T-helper 17 cell (primary cell): ENCODE results near the gene APOL3. TPM values are rescaled to one million over a fixed set of nuclear protein-coding genes. Genes with fewer than 3 reads are reported as not detected.
"Not testable (repeated sequence)": the region's sequence is repeated elsewhere in the genome, so short reads cannot be mapped to it uniquely, and the experiment has no call there.

Source experiments
- ATAC-seq: fragments of 150-1000 bp; cut with Tn5 transposase; 2 replicates; pipeline ENCODE4 v1.10.0; 2021; ENCODE audit warnings: mild to moderate bottlenecking, moderate library complexity
- DNase-seq, 3 donors: peaks; one replicate each; pipeline versions ENCODE4 v3.0.0 to v3.0.0-alpha.2; 2020 to 2021
- H3K9me3 ChIP-seq: one replicate; pipeline ENCODE4 v1.7.0; 2013; ENCODE audit warnings: low read length, mild to moderate bottlenecking; ENCODE audit not compliant: control insufficient read depth, poor library complexity, severe bottlenecking
- H3K27ac Mint-ChIP-seq: one replicate; pipeline ENCODE4 v1.8.0; 2022; ENCODE audit warnings: mild to moderate bottlenecking, moderate library complexity, mixed read lengths
- H3K27me3 Mint-ChIP-seq: one replicate; pipeline ENCODE4 v1.8.0; 2022; ENCODE audit warnings: mixed read lengths
- H3K36me3 Mint-ChIP-seq: one replicate; pipeline ENCODE4 v1.8.0; 2022; ENCODE audit warnings: low read depth, mixed read lengths
- H3K4me1 Mint-ChIP-seq: one replicate; pipeline ENCODE4 v1.8.0; 2022; ENCODE audit warnings: mild to moderate bottlenecking, mixed read lengths
- H3K4me3 Mint-ChIP-seq: one replicate; pipeline ENCODE4 v1.8.0; 2022; ENCODE audit warnings: mild to moderate bottlenecking, moderate library complexity, mixed read lengths
- total RNA-seq, 4 donors: library from RNA in 2 of 4; stranded (reverse) in 2 of 4; gene quantifications; one replicate each; pipeline ENCODE4 v1.2.3 and lab custom pipeline; 2022 to 2026

Gene APOL3
- total RNA-seq, 2 donors from 2014 or later = 229 to 265 TPM

DNA sequence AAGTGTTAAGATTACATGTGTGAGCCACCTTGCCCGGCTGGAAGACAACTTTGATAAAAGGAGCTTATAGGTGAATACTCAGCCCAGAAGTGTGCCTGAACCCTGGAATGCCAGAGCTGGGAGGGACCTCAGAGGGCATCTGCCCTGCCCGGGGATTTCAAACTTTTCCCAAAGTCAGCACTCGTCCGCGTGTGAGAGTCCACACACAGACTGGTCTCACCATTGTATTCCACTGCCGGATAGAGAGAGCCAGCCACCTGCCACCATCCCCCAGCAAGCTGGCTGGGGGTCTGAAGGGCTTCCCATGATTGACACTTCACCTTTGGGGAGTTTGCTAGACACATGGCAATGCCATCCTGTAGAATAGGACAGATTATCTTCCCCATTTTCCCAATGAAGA lies 49.2 kb downstream of the APOL3 start:
- ATAC-seq = no peak
- no peak overlapping the region for H3K4me3 Mint-ChIP-seq
- DNase-seq = no peak

DNA sequence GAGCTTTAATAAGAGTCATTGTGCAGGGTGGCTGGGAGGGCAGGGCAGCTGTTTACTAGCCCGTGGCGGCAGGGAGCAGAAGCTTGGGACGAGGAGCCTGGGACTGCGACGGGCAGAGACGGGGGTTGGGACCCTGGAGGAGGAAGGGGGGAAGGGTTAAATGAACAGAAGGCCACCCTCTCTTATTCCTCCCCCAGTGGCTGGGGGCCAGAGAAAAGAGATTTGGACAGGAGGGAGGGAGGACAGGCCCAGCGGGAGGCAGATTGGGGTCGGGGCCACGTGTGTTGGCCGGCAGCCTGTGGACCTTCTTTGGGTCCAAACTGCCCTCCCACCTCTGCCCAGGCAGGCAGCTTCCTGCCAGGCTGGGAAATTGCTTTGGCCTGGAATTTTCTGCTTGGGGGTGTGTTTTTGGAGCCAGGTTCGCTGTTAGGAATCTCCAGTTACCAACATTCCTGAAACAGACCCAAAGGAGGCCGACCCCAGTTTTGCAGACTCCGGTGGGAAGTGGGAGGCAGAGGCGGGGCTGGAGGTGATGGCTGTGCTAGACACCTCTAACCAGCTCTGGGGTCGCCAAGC lies 50.2 kb downstream of the APOL3 start:
- no peaks in the 10 kb centered on the region for H3K9me3 ChIP-seq
- DNase-seq (no peak), ATAC-seq (no peak)
- Mint-ChIP-seq H3K4me3 (no peak overlapping the region), H3K36me3 (no peaks in the 10 kb centered on the region), H3K4me1 (peaks cover 5% of the 10 kb centered on the region), H3K27me3 (peaks cover 31% of the 10 kb centered on the region), H3K27ac (no peak overlapping the region)

More for the DNA sequence above, 49.2 kb downstream of the APOL3 start:
- H3K36me3 Mint-ChIP-seq = no peaks in the 10 kb centered on the region
- no peak overlapping the region for H3K27ac Mint-ChIP-seq
- peaks cover 24% of the 10 kb centered on the region for H3K27me3 Mint-ChIP-seq
- no peaks in the 10 kb centered on the region for H3K4me1 Mint-ChIP-seq
- H3K9me3 ChIP-seq = no peaks in the 10 kb centered on the region

DNA sequence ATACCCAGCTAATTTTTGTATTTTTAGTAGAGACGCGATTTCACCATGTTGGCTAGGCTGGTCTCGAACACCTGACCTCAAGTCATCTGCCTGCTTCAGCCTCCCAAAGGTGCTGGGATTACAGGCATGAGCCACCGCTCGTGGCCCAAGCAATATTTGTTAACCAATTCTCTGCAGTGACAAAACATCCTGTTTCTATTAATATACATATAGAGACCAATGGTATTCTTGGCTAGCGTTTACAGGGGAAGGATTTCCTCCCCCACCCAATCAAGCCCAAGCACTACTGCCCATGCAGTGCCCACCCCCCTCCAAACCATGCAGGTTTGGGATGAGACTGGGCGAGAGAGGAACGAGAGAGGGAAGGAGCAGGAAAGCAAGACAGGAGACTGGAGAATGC lies 53.1 kb downstream of the APOL3 start:
- no peaks in the 10 kb centered on the region for H3K9me3 ChIP-seq
- ATAC-seq (no peak), DNase-seq (no peak)
- H3K36me3 Mint-ChIP-seq = no peaks in the 10 kb centered on the region
- no peak overlapping the region for H3K27ac Mint-ChIP-seq
- peaks cover 52% of the 10 kb centered on the region for H3K27me3 Mint-ChIP-seq
- H3K4me1 Mint-ChIP-seq = peaks cover 5% of the 10 kb centered on the region
- H3K4me3 Mint-ChIP-seq = no peak overlapping the region

DNA sequence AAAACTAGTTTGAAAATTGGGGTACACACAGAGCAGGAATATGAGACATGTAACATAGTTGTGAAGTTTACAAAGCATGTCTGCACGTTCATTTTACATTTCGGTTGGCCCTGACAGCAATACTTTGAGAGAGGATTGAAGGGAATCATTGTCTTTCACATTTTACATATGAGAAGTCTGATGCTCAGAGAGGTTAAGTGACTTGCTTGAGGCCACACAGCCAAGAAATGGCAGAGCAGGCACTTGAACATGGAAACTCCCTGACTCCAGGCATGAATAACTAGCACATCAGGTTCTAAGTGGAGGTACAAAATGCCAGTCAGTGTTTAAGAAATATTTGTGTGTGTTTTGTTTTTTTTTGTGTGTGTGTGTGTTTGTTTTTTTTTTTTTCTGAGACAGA lies 53.6 kb downstream of the APOL3 start:
- DNase-seq (no peak), ATAC-seq (no peak)
- Mint-ChIP-seq H3K27ac (no peak overlapping the region), H3K36me3 (no peaks in the 10 kb centered on the region), H3K4me3 (no peak overlapping the region), H3K27me3 (peaks cover 52% of the 10 kb centered on the region), H3K4me1 (peaks cover 5% of the 10 kb centered on the region)
- H3K9me3 ChIP-seq = no peaks in the 10 kb centered on the region

DNA sequence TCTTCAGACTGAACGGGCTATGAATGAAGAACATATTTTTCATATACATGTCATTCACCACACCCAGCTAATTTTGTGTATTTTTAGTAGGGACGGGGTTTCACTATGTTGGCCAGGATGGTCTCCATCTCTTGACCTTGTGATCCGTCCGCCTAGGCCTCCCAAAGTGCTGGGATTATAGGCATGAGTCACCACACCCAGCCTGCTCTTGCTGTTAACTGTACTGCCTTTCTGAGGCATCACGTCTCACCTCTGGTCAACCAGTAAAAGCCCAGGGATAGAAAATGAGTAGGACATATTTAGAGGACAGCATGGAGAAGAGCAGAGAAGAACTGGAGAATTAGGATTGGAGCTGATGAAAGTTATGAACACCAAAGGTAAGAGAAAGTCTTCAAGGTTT lies 55.6 kb downstream of the APOL3 start:
- peaks cover 57% of the 10 kb centered on the region for H3K27me3 Mint-ChIP-seq
- H3K27ac Mint-ChIP-seq = no peak overlapping the region
- no peaks in the 10 kb centered on the region for H3K9me3 ChIP-seq
- ATAC-seq (no peak), DNase-seq (no peak)
- no peak overlapping the region for H3K4me3 Mint-ChIP-seq
- H3K4me1 Mint-ChIP-seq = peaks cover 5% of the 10 kb centered on the region
- no peaks in the 10 kb centered on the region for H3K36me3 Mint-ChIP-seq

DNA sequence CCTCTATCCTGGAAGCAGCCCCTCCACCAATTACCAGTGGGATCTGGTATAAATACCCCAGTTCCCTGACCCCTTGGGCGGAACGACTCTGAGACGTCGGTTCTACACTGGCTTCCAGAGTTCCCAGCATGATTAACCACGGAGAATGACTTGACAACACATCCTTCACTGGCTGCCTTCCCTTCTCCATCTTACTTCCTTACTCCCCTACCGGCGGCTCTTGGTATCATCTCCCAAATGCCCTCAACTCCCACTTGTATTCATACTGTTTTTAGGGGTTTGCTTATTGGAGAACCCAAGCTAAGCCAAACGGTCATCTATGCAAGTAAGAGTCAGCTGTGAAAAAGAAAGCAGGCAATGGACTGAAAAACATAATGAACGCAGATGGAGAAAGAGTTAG lies 56.1 kb downstream of the APOL3 start:
- H3K9me3 ChIP-seq = no peaks in the 10 kb centered on the region
- ATAC-seq (no peak), DNase-seq (no peak)
- H3K36me3 Mint-ChIP-seq = no peaks in the 10 kb centered on the region
- H3K27ac Mint-ChIP-seq = no peak overlapping the region
- no peak overlapping the region for H3K4me3 Mint-ChIP-seq
- H3K27me3 Mint-ChIP-seq = peaks cover 59% of the 10 kb centered on the region
- H3K4me1 Mint-ChIP-seq = peaks cover 5% of the 10 kb centered on the region

DNA sequence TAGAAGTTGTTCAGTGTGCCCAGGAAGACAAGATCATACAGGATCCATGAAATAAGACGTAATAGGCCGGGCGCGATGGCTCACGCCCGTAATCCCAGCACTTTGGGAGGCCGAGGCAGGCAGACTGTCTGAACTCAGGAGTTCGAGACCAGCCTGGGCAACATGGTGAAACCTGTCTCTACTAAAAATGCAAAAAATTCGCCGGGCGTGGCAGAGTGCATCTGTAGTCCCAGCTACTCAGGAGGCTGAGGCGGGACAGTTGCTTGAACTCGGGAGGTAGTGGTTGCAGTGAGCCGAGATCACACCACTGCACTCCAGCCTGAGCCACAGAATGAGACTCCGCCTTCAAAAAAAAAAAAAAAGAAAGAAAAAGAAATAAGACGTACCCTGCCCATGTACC lies 56.7 kb downstream of the APOL3 start:
- no peaks in the 10 kb centered on the region for H3K36me3 Mint-ChIP-seq
- no peaks in the 10 kb centered on the region for H3K9me3 ChIP-seq
- peaks cover 60% of the 10 kb centered on the region for H3K27me3 Mint-ChIP-seq
- H3K27ac Mint-ChIP-seq = no peak overlapping the region
- ATAC-seq = no peak
- H3K4me3 Mint-ChIP-seq = no peak overlapping the region
- H3K4me1 Mint-ChIP-seq = peaks cover 5% of the 10 kb centered on the region
- DNase-seq = no peak

DNA sequence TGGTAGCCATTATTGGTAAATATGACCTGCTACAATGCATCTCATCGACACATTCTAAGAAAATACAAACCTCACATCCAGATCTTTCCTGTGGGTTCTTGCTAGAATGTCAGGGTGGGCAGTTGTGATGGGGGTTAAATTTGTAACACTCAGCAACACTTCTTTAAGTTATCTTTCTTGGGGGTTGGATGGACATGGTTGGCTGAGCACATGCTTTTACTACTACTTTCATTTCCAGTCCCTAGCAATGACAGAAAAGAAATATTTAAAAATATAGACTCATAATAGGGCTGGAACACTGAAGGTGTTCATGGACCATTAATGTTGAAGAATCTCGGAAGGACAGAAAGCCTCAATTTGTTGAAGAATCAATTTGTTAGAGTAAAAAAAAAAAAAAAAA lies 57.6 kb downstream of the APOL3 start:
- no peak for ATAC-seq

DNA sequence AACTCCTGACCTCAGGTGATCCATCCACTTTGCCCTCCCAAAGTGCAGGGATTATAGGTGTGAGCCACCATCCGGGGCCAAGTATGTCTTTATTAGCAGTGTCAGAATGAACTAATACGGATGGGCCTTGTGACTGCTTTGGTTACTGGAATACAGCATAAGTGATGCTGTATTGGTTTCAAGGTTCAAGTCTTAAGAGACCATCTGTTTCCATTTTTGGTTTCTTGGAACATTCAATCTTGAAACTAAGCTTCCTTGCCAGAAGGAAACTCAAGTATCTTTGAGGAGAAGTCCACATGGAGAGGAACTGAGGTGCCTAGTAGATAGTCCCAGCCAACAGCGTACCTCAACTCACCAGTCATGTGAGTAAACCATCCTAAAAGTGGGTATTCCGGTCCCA lies 58.8 kb downstream of the APOL3 start:
- DNase-seq = no peak
- ATAC-seq = no peak
- H3K27ac Mint-ChIP-seq = no peak overlapping the region

More for the DNA sequence above, 57.6 kb downstream of the APOL3 start:
- Mint-ChIP-seq H3K4me1 (peaks cover 5% of the 10 kb centered on the region), H3K4me3 (no peak overlapping the region), H3K36me3 (no peaks in the 10 kb centered on the region), H3K27me3 (peaks cover 60% of the 10 kb centered on the region), H3K27ac (no peak overlapping the region)
- H3K9me3 ChIP-seq = no peaks in the 10 kb centered on the region
- no peak for DNase-seq

DNA sequence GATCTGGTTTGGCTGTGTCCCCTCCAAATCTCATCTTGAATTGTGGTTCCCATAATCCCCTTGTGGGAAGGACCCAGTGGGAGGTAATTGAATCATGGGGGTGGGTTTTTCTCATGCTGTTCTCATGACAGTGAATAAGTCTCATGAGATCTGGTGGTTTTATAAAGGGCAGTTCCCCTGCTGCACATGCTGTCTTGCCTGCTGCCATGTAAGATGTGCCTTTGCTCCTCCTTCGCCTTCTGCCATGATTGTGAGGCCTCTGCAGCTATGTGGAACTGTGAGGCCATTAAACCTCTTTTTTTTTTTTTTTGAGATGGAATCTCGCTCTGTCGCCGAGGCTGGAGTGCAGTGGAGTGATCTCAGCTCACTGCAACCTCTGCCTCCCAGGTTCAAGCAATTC lies 59.6 kb downstream of the APOL3 start:
- ATAC-seq, H3K4me3 Mint-ChIP-seq, DNase-seq, H3K36me3 Mint-ChIP-seq, H3K27ac Mint-ChIP-seq, H3K9me3 ChIP-seq, H3K4me1 Mint-ChIP-seq: not testable (repeated sequence)
- peaks cover 43% of the 10 kb centered on the region for H3K27me3 Mint-ChIP-seq

More for the DNA sequence above, 58.8 kb downstream of the APOL3 start:
- H3K9me3 ChIP-seq = no peaks in the 10 kb centered on the region
- Mint-ChIP-seq H3K36me3 (no peaks in the 10 kb centered on the region), H3K4me1 (peaks cover 5% of the 10 kb centered on the region), H3K4me3 (no peak overlapping the region), H3K27me3 (peaks cover 50% of the 10 kb centered on the region)

DNA sequence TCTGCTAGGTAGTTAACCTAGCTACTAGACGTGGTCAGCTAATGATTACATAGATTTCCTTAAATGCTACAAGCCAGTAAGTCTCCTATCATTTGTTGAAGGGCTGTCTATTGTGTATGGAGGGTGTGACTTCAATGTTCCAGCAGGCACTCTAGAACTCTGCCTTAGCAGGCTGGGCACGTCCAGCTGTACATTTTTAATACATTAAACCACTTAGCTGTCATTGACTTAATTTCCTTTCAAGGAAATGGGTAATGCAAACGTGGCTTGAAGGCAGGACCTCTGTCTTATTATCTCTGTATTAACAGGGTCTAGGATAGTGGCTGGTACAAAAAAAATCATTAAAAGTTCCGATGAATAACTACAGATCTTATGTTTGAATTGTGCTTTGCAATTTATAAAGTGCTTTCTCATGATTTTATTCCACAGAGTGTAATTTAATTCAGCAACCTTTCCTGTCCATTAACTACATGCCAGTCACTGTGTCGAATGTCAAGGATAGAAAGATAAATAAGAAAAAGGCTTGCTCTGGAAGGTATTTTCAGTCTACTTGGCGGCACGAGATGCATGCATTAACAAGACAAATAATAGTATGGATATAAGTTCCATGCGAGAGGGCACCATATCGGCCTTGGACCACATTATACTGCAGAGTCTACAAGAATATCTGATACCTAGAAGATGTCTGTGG lies 60.3 kb downstream of the APOL3 start:
- H3K27ac Mint-ChIP-seq = no peak overlapping the region
- no peak for DNase-seq
- no peak overlapping the region for H3K4me3 Mint-ChIP-seq
- H3K9me3 ChIP-seq = no peaks in the 10 kb centered on the region
- no peak for ATAC-seq
- H3K27me3 Mint-ChIP-seq = peaks cover 39% of the 10 kb centered on the region
- no peaks in the 10 kb centered on the region for H3K36me3 Mint-ChIP-seq
- H3K4me1 Mint-ChIP-seq = no peaks in the 10 kb centered on the region

DNA sequence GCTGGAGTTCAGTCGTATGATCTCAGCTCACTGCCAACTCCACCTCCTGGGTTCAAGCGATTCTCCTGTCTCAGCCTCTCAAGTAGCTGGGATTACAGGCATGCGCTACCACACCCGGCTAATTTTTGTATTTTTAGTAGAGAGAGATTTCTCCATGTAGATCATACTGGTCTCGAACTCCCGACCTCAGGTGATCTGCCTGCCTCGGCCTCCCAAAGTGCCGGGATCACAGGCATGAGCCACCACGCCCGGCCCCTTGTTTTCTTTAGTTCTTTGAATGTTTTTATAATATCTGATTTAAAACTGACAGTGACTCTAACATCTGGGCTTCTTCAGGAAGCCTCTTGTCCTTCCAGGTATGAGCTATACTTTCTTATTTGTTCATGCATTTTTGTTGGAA lies 61.0 kb downstream of the APOL3 start:
- H3K9me3 ChIP-seq, ATAC-seq, H3K4me1 Mint-ChIP-seq, H3K4me3 Mint-ChIP-seq, DNase-seq, H3K27ac Mint-ChIP-seq, H3K36me3 Mint-ChIP-seq: not testable (repeated sequence)
- peaks cover 33% of the 10 kb centered on the region for H3K27me3 Mint-ChIP-seq

DNA sequence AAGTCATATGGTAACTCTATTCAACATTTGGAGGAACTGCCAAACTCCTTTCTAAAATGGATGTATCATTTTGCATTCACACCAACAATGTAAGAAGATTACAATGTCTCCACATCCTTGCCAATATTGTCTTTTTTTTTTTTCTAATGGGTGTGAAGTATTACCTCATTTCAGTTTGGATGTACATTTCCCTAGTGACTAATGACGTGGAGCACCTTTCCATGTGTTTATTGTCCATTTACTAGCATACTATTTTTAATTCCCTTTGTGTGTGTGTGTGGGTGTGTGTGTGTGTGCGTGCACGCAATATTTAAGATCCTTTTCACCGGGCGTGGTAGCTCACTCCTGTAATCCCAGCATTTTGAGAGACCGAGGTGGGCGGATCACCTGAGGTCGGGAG lies 62.7 kb downstream of the APOL3 start:
- DNase-seq = no peak
- Mint-ChIP-seq H3K4me3 (no peak overlapping the region), H3K27me3 (peaks cover 18% of the 10 kb centered on the region), H3K4me1 (no peaks in the 10 kb centered on the region), H3K27ac (no peak overlapping the region), H3K36me3 (no peaks in the 10 kb centered on the region)
- ATAC-seq = no peak
- H3K9me3 ChIP-seq = no peaks in the 10 kb centered on the region

DNA sequence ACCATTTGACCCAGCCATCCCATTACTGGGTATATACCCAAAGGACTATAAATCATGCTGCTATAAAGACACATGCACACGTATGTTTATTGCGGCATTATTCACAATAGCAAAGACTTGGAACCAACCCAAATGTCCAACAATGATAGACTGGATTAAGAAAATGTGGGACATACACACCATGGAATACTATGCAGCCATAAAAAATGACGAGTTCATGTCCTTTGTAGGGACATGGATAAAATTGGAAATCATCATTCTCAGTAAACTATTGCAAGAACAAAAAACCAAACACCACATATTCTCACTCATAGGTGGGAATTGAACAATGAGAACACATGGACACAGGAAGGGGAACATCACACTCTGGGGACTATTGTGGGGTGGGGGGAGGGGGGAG lies 69.8 kb downstream of the APOL3 start:
- H3K4me1 Mint-ChIP-seq, H3K4me3 Mint-ChIP-seq, H3K27ac Mint-ChIP-seq, H3K27me3 Mint-ChIP-seq, H3K9me3 ChIP-seq, ATAC-seq, DNase-seq, H3K36me3 Mint-ChIP-seq: not testable (repeated sequence)
